Hematopoietic multipotent progenitor cell treated with erythropoietin and hydrocortisone succinate and interleukin-3 and kit ligand, for 4 days (in vitro differentiated cells): ENCODE results near the gene THBS4.
"Not testable (repeated sequence)": the region's sequence is repeated elsewhere in the genome, so short reads cannot be mapped to it uniquely, and the experiment has no call there.

ENCODE experiments used
- DNase-seq: peaks from one replicate; pipeline ENCODE4 v3.0.0-alpha.2; 2015

THBS4 gene

GRCh38 chr5:80077051-80077714 lies 42.0 kb downstream of the THBS4 start:
- DNase-seq = peak; percentile 22

GRCh38 chr5:80078921-80079320 lies 43.8 kb downstream of the THBS4 start:
- peak; percentile 82 for DNase-seq

- no peak for DNase-seq
Measured at GRCh38 chr5:80082281-80082680, 47.1 kb downstream of the THBS4 start.

GRCh38 chr5:80082731-80083100 lies 47.6 kb downstream of the THBS4 start:
- peak; percentile 84 for DNase-seq

GRCh38 chr5:80083101-80083890 lies 48.1 kb downstream of the THBS4 start:
- peak; percentile 90 for DNase-seq

GRCh38 chr5:80090884-80091166 lies 55.7 kb downstream of the THBS4 start:
- DNase-seq = no peak

- peak; percentile 89 for DNase-seq
Measured at GRCh38 chr5:80091792-80092192, 56.6 kb downstream of the THBS4 start.

- DNase-seq = peak; percentile 65
Measured at GRCh38 chr5:80092486-80093107, 57.4 kb downstream of the THBS4 start.

- no peak for DNase-seq
Measured at GRCh38 chr5:80093796-80094195, 58.6 kb downstream of the THBS4 start.

- no peak for DNase-seq
Measured at GRCh38 chr5:80094236-80094738, 59.1 kb downstream of the THBS4 start.

- no peak for DNase-seq
Measured at GRCh38 chr5:80097451-80097850, 62.3 kb downstream of the THBS4 start.

GRCh38 chr5:80101993-80102392 lies 66.8 kb downstream of the THBS4 start:
- DNase-seq = no peak

GRCh38 chr5:80103371-80103770 lies 68.2 kb downstream of the THBS4 start:
- peak; percentile 29 for DNase-seq

- no peak for DNase-seq
Measured at GRCh38 chr5:80105698-80106439, 70.7 kb downstream of the THBS4 start.

- no peak for DNase-seq
Measured at GRCh38 chr5:80106916-80107315, 71.8 kb downstream of the THBS4 start.

- no peak for DNase-seq
Measured at GRCh38 chr5:80109646-80110478, 74.7 kb downstream of the THBS4 start.

GRCh38 chr5:80111376-80111990 lies 76.3 kb downstream of the THBS4 start:
- not testable (repeated sequence) for DNase-seq

GRCh38 chr5:80114860-80115259 lies 79.7 kb downstream of the THBS4 start:
- no peak for DNase-seq

- no peak for DNase-seq
Measured at GRCh38 chr5:80116000-80116399, 80.9 kb downstream of the THBS4 start.

GRCh38 chr5:80116465-80116864 lies 81.3 kb downstream of the THBS4 start:
- DNase-seq = no peak

- DNase-seq = peak; percentile 59
Measured at GRCh38 chr5:80117446-80117845, 82.3 kb downstream of the THBS4 start.

GRCh38 chr5:80119372-80119771 lies 84.2 kb downstream of the THBS4 start:
- no peak for DNase-seq
